Esophagus muscularis mucosa (tissue), 4 donors: ENCODE measurements around the gene FIGNL2. TPM values are rescaled to one million over a fixed set of nuclear protein-coding genes. Genes with fewer than 3 reads are reported as not detected.
"Not testable (repeated sequence)": the region's sequence is repeated elsewhere in the genome, so short reads cannot be mapped to it uniquely, and the experiment has no call there.

ENCODE experiments used
- DNase-seq: peaks from one replicate; pipeline ENCODE4 v3.0.0-alpha.2; 2017; ENCODE audit errors: extremely low spot score
- H3K27ac ChIP-seq, 4 donors: fragments of 200-600 bp; sonication (generic); replicated peaks in 1 of 4; 1 replicate in 3 of 4; 2 replicates in 1 of 4; pipeline ENCODE4 v1.5.1; 2016 to 2019; ENCODE audit warnings: mild to moderate bottlenecking in 1 of 4
- H3K27me3 ChIP-seq, 4 donors: fragments of 200-600 bp; sonication (generic); one replicate each; pipeline versions ENCODE4 v1.5.1 to v1.6.0; 2016 to 2019
- H3K36me3 ChIP-seq, 4 donors: fragments of 200-600 bp; sonication (generic); one replicate each; pipeline ENCODE4 v1.5.1; 2016 to 2019
- H3K4me1 ChIP-seq, 4 donors: fragments of 200-600 bp; sonication (generic); one replicate each; pipeline ENCODE4 v1.5.1; 2016 to 2019
- H3K4me3 ChIP-seq, 4 donors: fragments of 200-600 bp; sonication (generic); 1 replicate in 2 of 4; 2 replicates in 2 of 4; pipeline ENCODE4 v1.5.1; 2016 to 2019; ENCODE audit warnings: mild to moderate bottlenecking in 4 of 4, moderate library complexity in 1 of 4
- H3K9me3 ChIP-seq, 4 donors: fragments of 200-600 bp; sonication (generic); 1 replicate in 3 of 4; 2 replicates in 1 of 4; pipeline ENCODE4 v1.5.1; 2016 to 2019
- CTCF ChIP-seq, 3 experiments: fragments of 200-600 bp in 2 of 3; fragments of 450-650 bp in 1 of 3; sonication (generic) in 2 of 3; IDR thresholded peaks; one replicate each; pipeline ENCODE4 v1.5.1; 2017 to 2019; ENCODE audit warnings: antibody characterized with exemption in 3 of 3, mild to moderate bottlenecking in 2 of 3, moderate library complexity in 1 of 3
- EP300 ChIP-seq: sonication (generic); formaldehyde crosslinking; IDR thresholded peaks from one replicate; pipeline ENCODE4 v1.6.1; 2017; ENCODE audit warnings: antibody characterized with exemption
- POLR2A ChIP-seq: fragments of 450-650 bp; IDR thresholded peaks from one replicate; pipeline ENCODE4 v1.6.1; 2017; ENCODE audit warnings: antibody characterized with exemption, moderate library complexity, mild to moderate bottlenecking, low read depth
- POLR2AphosphoS5 ChIP-seq, 2 donors: sonication (generic); formaldehyde crosslinking; IDR thresholded peaks; one replicate each; pipeline ENCODE4 v1.6.1; 2017; ENCODE audit warnings: antibody characterized with exemption in 2 of 2
- whole genome bisulfite sequencing: methylation state at CpG from one replicate; pipeline ENCODE4 v1.1.5; 2018; 5-methylcytosine and 5-hydroxymethylcytosine counted together
- intact Hi-C: fragments of 100-400 bp; cut with DNase I; formaldehyde crosslinking; loops from one replicate; pipeline ENCODE4 v1.15.1; 2023
- total RNA-seq, 4 donors: library from RNA; depleted of rRNA; stranded (reverse); fragments of >200 nt; gene quantifications; one replicate each; pipeline versions ENCODE4 v1.1.0 to v1.2.1, GENCODE V29; 2016

FIGNL2 gene
- total RNA-seq, 4 donors from 2014 or later: 0.23 to 0.42 (median 0.36) TPM

- H3K27me3 ChIP-seq: peaks cover 0 to 80% (median 1%) of the 10 kb centered on the region in 4 donors
- DNase-seq: no peak
- intact Hi-C loops: no loop called here
- H3K4me1 ChIP-seq: peaks cover 0 to 12% (median 8%) of the 10 kb centered on the region in 4 donors
- no peak overlapping the region for H3K4me3 ChIP-seq
- no peak for TF ChIP-seq POLR2A
- TF ChIP-seq EP300: no peak
- TF ChIP-seq CTCF (IDR thresholded peaks at IDR 0.05): no peak
- TF ChIP-seq POLR2AphosphoS5 (IDR thresholded peaks at IDR 0.05): no peak
- no peaks in the 10 kb centered on the region for H3K9me3 ChIP-seq
- H3K27ac ChIP-seq: no peak overlapping the region
- H3K36me3 ChIP-seq: no peaks in the 10 kb centered on the region
- 87% methylated on average over 8 of the region's 13 CpGs for WGBS
Measured at GRCh38 chr12:51836041-51836826, 12.3 kb downstream of the FIGNL2 start.

GRCh38 chr12:51834411-51834810 lies 14.1 kb downstream of the FIGNL2 start:
- DNase-seq: no peak
- TF ChIP-seq POLR2A (no peak), EP300 (no peak)
- no peaks in the 10 kb centered on the region for H3K36me3 ChIP-seq
- no peak overlapping the region for H3K4me3 ChIP-seq
- intact Hi-C loops: no loop called here
- no peaks in the 10 kb centered on the region for H3K9me3 ChIP-seq
- WGBS: 88% methylated on average over 7 of the region's 11 CpGs
- H3K27me3 ChIP-seq: peaks cover 0 to 78% (median 1%) of the 10 kb centered on the region in 4 donors
- H3K4me1 ChIP-seq: peaks cover 0 to 12% (median 8%) of the 10 kb centered on the region in 4 donors
- no peak overlapping the region for H3K27ac ChIP-seq

GRCh38 chr12:51833448-51834227 lies 14.9 kb downstream of the FIGNL2 start:
- TF ChIP-seq CTCF (IDR thresholded peaks at IDR 0.05): no peak
- TF ChIP-seq POLR2A: no peak
- no peak for TF ChIP-seq EP300
- TF ChIP-seq POLR2AphosphoS5 (IDR thresholded peaks at IDR 0.05): no peak
- no peak overlapping the region for H3K27ac ChIP-seq
- peaks cover 0 to 83% (median 1%) of the 10 kb centered on the region in 4 donors for H3K27me3 ChIP-seq
- DNase-seq: no peak
- intact Hi-C loops: no loop called here
- H3K36me3 ChIP-seq: no peaks in the 10 kb centered on the region
- H3K4me1 ChIP-seq: peaks cover 0 to 12% (median 5%) of the 10 kb centered on the region in 4 donors
- no peak overlapping the region for H3K4me3 ChIP-seq
- H3K9me3 ChIP-seq: no peaks in the 10 kb centered on the region
- WGBS: 64% methylated on average over 12 of the region's 12 CpGs

GRCh38 chr12:51832354-51833107 lies 16.0 kb downstream of the FIGNL2 start:
- 29% methylated on average over 10 of the region's 10 CpGs for WGBS
- intact Hi-C loops: no loop called here

GRCh38 chr12:51831817-51832216 lies 16.7 kb downstream of the FIGNL2 start:
- Histone ChIP-seq H3K27me3 (peaks cover 0 to 74% (median 1%) of the 10 kb centered on the region in 4 donors), H3K4me1 (peaks cover 0 to 12% (median 5%) of the 10 kb centered on the region in 4 donors)
- H3K4me3 ChIP-seq, DNase-seq, H3K9me3 ChIP-seq, H3K27ac ChIP-seq, H3K36me3 ChIP-seq, intact Hi-C loops: not testable (repeated sequence)
- 81% methylated on average over 5 of the region's 5 CpGs for WGBS

More at GRCh38 chr12:51832354-51833107, 16.0 kb downstream of the FIGNL2 start:
- Histone ChIP-seq H3K36me3 (no peaks in the 10 kb centered on the region), H3K27ac (no peak overlapping the region), H3K9me3 (no peaks in the 10 kb centered on the region), H3K4me1 (peaks cover 0 to 12% (median 5%) of the 10 kb centered on the region in 4 donors), H3K27me3 (peaks cover 0 to 81% (median 1%) of the 10 kb centered on the region in 4 donors), H3K4me3 (no peak overlapping the region)
- DNase-seq: no peak
- TF ChIP-seq EP300 (no peak), CTCF (IDR thresholded peaks at IDR 0.05) (no peak), POLR2A (no peak)
